SK-N-SH (cell line): Measurements from ENCODE around the gene SUCLG2. TPM values are rescaled to one million over a fixed set of nuclear protein-coding genes. Genes with fewer than 3 reads are reported as not detected.

Source experiments
- CTCF ChIA-PET: fragments of 300-600, 350-600 bp; formaldehyde crosslinking; extraction: SDS; loops from one replicate; lab custom pipeline; 2021; lab: Yijun Ruan, JAX
- POLR2A ChIA-PET: fragments of 350-600 bp; sonication (Branson Sonifier 250); formaldehyde crosslinking; extraction: SDS; loops from one replicate; lab custom pipeline; 2020; ENCODE audit warnings: antibody characterized with exemption, inconsistent platforms; lab: Yijun Ruan, JAX
- DNase-seq: peaks from one replicate; pipeline ENCODE4 v3.0.0; 2012
- H2AFZ ChIP-seq: fragments of 200-600 bp; sonication (generic); 2 replicates; pipeline ENCODE4 v1.8.1; 2016; ENCODE audit warnings: antibody characterized with exemption, mild to moderate bottlenecking, low read depth
- H3F3A ChIP-seq: fragments of 200-600 bp; sonication (generic); replicated peaks from 2 replicates; pipeline ENCODE3; 2016; ENCODE audit warnings: antibody characterized with exemption, mild to moderate bottlenecking; ENCODE audit not compliant: insufficient read depth
- H3K27ac ChIP-seq, 2 experiments: fragments of 200-500 bp in 1 of 2; fragments of 200-600 bp in 1 of 2; sonication (Bioruptor generic) in 1 of 2; sonication (generic), shearing (Covaris generic) in 1 of 2; 2 replicates each; pipeline versions ENCODE4 v1.5.1 to v1.6.1; 2014 to 2016; ENCODE audit warnings: low read depth in 2 of 2, inconsistent platforms in 1 of 2, low read length in 1 of 2, mild to moderate bottlenecking in 1 of 2, mixed read lengths in 1 of 2
- H3K27me3 ChIP-seq: fragments of 200-600 bp; sonication (generic), shearing (Covaris generic); 2 replicates; pipeline ENCODE4 v1.6.1; 2016; ENCODE audit warnings: mixed run types; ENCODE audit not compliant: insufficient read depth
- H3K36me3 ChIP-seq, 2 experiments: fragments of 200-500 bp in 1 of 2; fragments of 200-600 bp in 1 of 2; sonication (Bioruptor generic) in 1 of 2; sonication (generic) in 1 of 2; replicated peaks in 1 of 2; 2 replicates each; pipeline versions ENCODE3 to v1.5.1; 2014 to 2016; ENCODE audit warnings: low read length in 1 of 2, mild to moderate bottlenecking in 1 of 2; ENCODE audit not compliant: insufficient read depth in 2 of 2, control insufficient read depth in 1 of 2
- H3K4me1 ChIP-seq, 2 experiments: fragments of 200-500 bp in 1 of 2; fragments of 200-600 bp in 1 of 2; sonication (Bioruptor generic) in 1 of 2; sonication (generic), shearing (Covaris generic) in 1 of 2; 2 replicates each; pipeline versions ENCODE4 v1.5.1 to v1.6.1; 2014 to 2016; ENCODE audit warnings: low read depth in 1 of 2, low read length in 1 of 2, mixed run types in 1 of 2; ENCODE audit not compliant: insufficient read depth in 2 of 2, control insufficient read depth in 1 of 2
- H3K4me2 ChIP-seq: fragments of 200-600 bp; sonication (generic), shearing (Covaris generic); 2 replicates; pipeline ENCODE4 v1.6.1; 2017; ENCODE audit warnings: mixed run types
- H3K4me3 ChIP-seq, 2 experiments: fragments of 200-500 bp in 1 of 2; fragments of 200-600 bp in 1 of 2; sonication (Bioruptor generic) in 1 of 2; sonication (generic), shearing (Covaris generic) in 1 of 2; 2 replicates each; pipeline versions ENCODE4 v1.5.1 to v1.8.1; 2014 to 2016; ENCODE audit warnings: low read depth in 2 of 2, inconsistent platforms in 1 of 2, low read length in 1 of 2, mild to moderate bottlenecking in 1 of 2, mixed read lengths in 1 of 2, moderate library complexity in 1 of 2
- H3K79me2 ChIP-seq: fragments of 200-600 bp; sonication (generic); 2 replicates; pipeline ENCODE4 v1.8.1; 2017; ENCODE audit warnings: mild to moderate bottlenecking; ENCODE audit not compliant: insufficient read depth
- H3K9ac ChIP-seq: fragments of 200-600 bp; sonication (generic); 2 replicates; pipeline ENCODE4 v1.6.1; 2017; ENCODE audit warnings: mixed run types
- H3K9me2 ChIP-seq: fragments of 200-600 bp; sonication (generic); 2 replicates; pipeline ENCODE4 v1.6.1; 2017; ENCODE audit warnings: mixed run types
- H3K9me3 ChIP-seq: fragments of 200-600 bp; sonication (generic); 2 replicates; pipeline ENCODE4 v1.6.1; 2017; ENCODE audit warnings: mixed run types, mild to moderate bottlenecking, moderate library complexity
- H4K20me1 ChIP-seq: fragments of 200-600 bp; sonication (generic); 2 replicates; pipeline ENCODE4 v1.6.1; 2017; ENCODE audit warnings: mild to moderate bottlenecking, mixed run types; ENCODE audit not compliant: insufficient read depth
- CHD2 ChIP-seq: fragments of 150-350 bp; IDR thresholded peaks from 2 replicates; pipeline ENCODE4 v1.6.1; 2018; ENCODE audit warnings: low read length; ENCODE audit not compliant: partially characterized antibody
- ELF1 ChIP-seq: IDR thresholded peaks from 2 replicates; pipeline ENCODE4 v1.4.0; 2012
- EP300 ChIP-seq, 2 experiments: IDR thresholded peaks; 2 replicates each; pipeline versions ENCODE4 v1.4.0 to v1.6.1; 2012; ENCODE audit warnings: borderline replicate concordance in 1 of 2, low read depth in 1 of 2, low read length in 1 of 2
- EZH2phosphoT487 ChIP-seq: fragments of 200-600 bp; sonication (generic); IDR thresholded peaks from 2 replicates; pipeline ENCODE4 v1.6.1; 2017; ENCODE audit warnings: low read depth, mixed run types, mild to moderate bottlenecking, antibody characterized with exemption, moderate library complexity, borderline replicate concordance
- FOXM1 ChIP-seq: IDR thresholded peaks from 2 replicates; pipeline ENCODE4 v1.4.0; 2012; ENCODE audit warnings: low read depth, mild to moderate bottlenecking
- IRF3 ChIP-seq: fragments of 150-350 bp; IDR thresholded peaks from 2 replicates; pipeline ENCODE4 v1.6.1; 2016; ENCODE audit warnings: mild to moderate bottlenecking, low read depth, low read length
- MAX ChIP-seq: IDR thresholded peaks from 2 replicates; pipeline ENCODE4 v1.4.0; 2012; ENCODE audit warnings: low read depth
- MEF2A ChIP-seq: IDR thresholded peaks from 2 replicates; pipeline ENCODE4 v1.4.0; 2012; ENCODE audit warnings: low read depth, borderline replicate concordance
- PBX3 ChIP-seq: IDR thresholded peaks from 2 replicates; pipeline ENCODE4; 2012
- POLR2AphosphoS5 ChIP-seq: IDR thresholded peaks from 2 replicates; pipeline ENCODE4 v1.6.1; 2012; ENCODE audit warnings: low read depth, low read length
- RCOR1 ChIP-seq: fragments of 150-350 bp; IDR thresholded peaks from 2 replicates; pipeline ENCODE4 v1.6.1; 2017; ENCODE audit warnings: antibody characterized with exemption, low read length
- REST ChIP-seq: IDR thresholded peaks from 2 replicates; pipeline ENCODE4 v1.6.1; 2012; ENCODE audit warnings: mild to moderate bottlenecking, low read depth, low read length, moderate library complexity
- TAF1 ChIP-seq: IDR thresholded peaks from 2 replicates; pipeline ENCODE4 v1.6.1; 2012; ENCODE audit warnings: low read depth, mild to moderate bottlenecking, low read length, moderate library complexity, borderline replicate concordance
- ZBTB33 ChIP-seq: IDR thresholded peaks from 2 replicates; pipeline ENCODE4 v1.4.0; 2012; ENCODE audit warnings: low read depth, borderline replicate concordance
- WGBS: methylation state at CpG from one replicate; pipeline ENCODE4 v1.1.6; 2017; ENCODE audit warnings: low lambda C conversion rate; 5-methylcytosine and 5-hydroxymethylcytosine counted together
- polyA plus RNA-seq, 3 experiments: library from polyadenylated mRNA; depleted of rRNA; stranded (reverse); fragments of >200 nt; gene quantifications; 2 replicates each; pipeline ENCODE4 v1.2.3, GENCODE V29; 2012

The SUCLG2 gene
- polyA plus RNA-seq, 1 of the 3 experiments (the other 2 are of a cell fraction): 20.2 TPM

GRCh38 chr3:67481126-67481525, 173.3 kb downstream of the SUCLG2 start:
- H3K27me3 ChIP-seq: no peaks in the 10 kb centered on the region
- no peaks in the 10 kb centered on the region for H3K79me2 ChIP-seq
- no peak for DNase-seq
- no peaks in the 10 kb centered on the region for H3K9me3 ChIP-seq
- H4K20me1 ChIP-seq: no peaks in the 10 kb centered on the region
- no peak overlapping the region for H3K9ac ChIP-seq
- ChIA-PET POLR2A (no interaction called here), CTCF (interaction anchor here (1.4 kb wide), 1 partner anchor 371 kb away, joined by 3 read pairs; no protein-coding TSS in a partner anchor)
- 84% methylated on average over 4 of the region's 4 CpGs for WGBS
- H3K9me2 ChIP-seq: no peaks in the 10 kb centered on the region
- peaks cover 0 to 6% of the 10 kb centered on the region in 2 experiments for H3K36me3 ChIP-seq
- no peak overlapping the region for H3K4me3 ChIP-seq
- no peak overlapping the region for H3K27ac ChIP-seq
- TF ChIP-seq CHD2: no peak
- H3K4me2 ChIP-seq: no peak overlapping the region
- no peak overlapping the region for H2AFZ ChIP-seq
- no peaks in the 10 kb centered on the region for H3F3A ChIP-seq
- H3K4me1 ChIP-seq: peaks cover 0 to 2% of the 10 kb centered on the region in 2 experiments; a peak in 2 of 4 replicates

- H3F3A ChIP-seq: no peaks in the 10 kb centered on the region
- no peaks in the 10 kb centered on the region for H3K9me3 ChIP-seq
- H3K36me3 ChIP-seq: no peaks in the 10 kb centered on the region
- H4K20me1 ChIP-seq: no peaks in the 10 kb centered on the region
- TF ChIP-seq MEF2A: no peak
- TF ChIP-seq POLR2AphosphoS5: no peak
- no peak for TF ChIP-seq PBX3
- TF ChIP-seq RCOR1: no peak
- no peak for TF ChIP-seq EZH2phosphoT487
- no peak for TF ChIP-seq EP300 (IDR thresholded peaks at IDR 0.05; ENCODE audit: borderline replicate concordance in 1 of 2, low read depth in 1 of 2, low read length in 1 of 2)
- no peak for TF ChIP-seq MAX
- no peak for TF ChIP-seq ELF1
- no peak for TF ChIP-seq IRF3
- no peak for TF ChIP-seq REST
- no peak for TF ChIP-seq TAF1
- no peak for TF ChIP-seq FOXM1
- no peak for TF ChIP-seq ZBTB33
- WGBS: 93% methylated on average over 7 of the region's 7 CpGs
- H3K27me3 ChIP-seq: no peaks in the 10 kb centered on the region
- CTCF ChIA-PET: no interaction called here
- no peak overlapping the region for H3K4me2 ChIP-seq
- no peaks in the 10 kb centered on the region for H3K9me2 ChIP-seq
- H3K4me3 ChIP-seq: no peak overlapping the region
- no peaks in the 10 kb centered on the region for H3K79me2 ChIP-seq
- H2AFZ ChIP-seq: no peak overlapping the region
- no peak for DNase-seq
- no peak overlapping the region for H3K9ac ChIP-seq
- no peak overlapping the region for H3K27ac ChIP-seq
- POLR2A ChIA-PET: no interaction called here
- no peaks in the 10 kb centered on the region; a peak in 2 of 4 replicates for H3K4me1 ChIP-seq
Observed at GRCh38 chr3:67478423-67478822, 176.0 kb downstream of the SUCLG2 start.
